NCI-H446 treated with DMSO at 0.1 percent for 48 hours (cell line): Measurements from ENCODE around the gene LRCH4.
"Not testable (repeated sequence)": the region's sequence is repeated elsewhere in the genome, so short reads cannot be mapped to it uniquely, and the experiment has no call there.

Experiments
- DNase-seq: peaks from one replicate; lab custom pipeline; 2025; lab: John Stamatoyannopoulos, UW

LRCH4 gene

GRCh38 chr7:100567751-100568175 lies 18.2 kb downstream of the LRCH4 start:
- DNase-seq: no peak

GRCh38 chr7:100567031-100567730 lies 18.7 kb downstream of the LRCH4 start:
- no peak for DNase-seq

- DNase-seq: no peak
These were observed 19.9 kb downstream of the LRCH4 start for GRCh38 chr7:100566018-100566531.

GRCh38 chr7:100565133-100565571 lies 20.8 kb downstream of the LRCH4 start:
- DNase-seq: no peak

GRCh38 chr7:100564405-100564804 lies 21.5 kb downstream of the LRCH4 start:
- DNase-seq: not testable (repeated sequence)

GRCh38 chr7:100563809-100564400 lies 22.0 kb downstream of the LRCH4 start:
- DNase-seq: no peak

GRCh38 chr7:100563100-100563564 lies 22.8 kb downstream of the LRCH4 start:
- DNase-seq: no peak

- DNase-seq: no peak
These were observed 23.5 kb downstream of the LRCH4 start for GRCh38 chr7:100562195-100563099.

- DNase-seq: no peak
These were observed 24.3 kb downstream of the LRCH4 start for GRCh38 chr7:100561491-100562194.

GRCh38 chr7:100559127-100559526 lies 26.8 kb downstream of the LRCH4 start:
- no peak for DNase-seq

GRCh38 chr7:100556541-100556940 lies 29.4 kb downstream of the LRCH4 start:
- no peak for DNase-seq

- DNase-seq: no peak
These were observed 30.2 kb downstream of the LRCH4 start for GRCh38 chr7:100555701-100556100.

- no peak for DNase-seq
These were observed 32.9 kb downstream of the LRCH4 start for GRCh38 chr7:100553032-100553431.

- DNase-seq: no peak
These were observed 33.4 kb downstream of the LRCH4 start for GRCh38 chr7:100552532-100552931.

GRCh38 chr7:100548446-100548845 lies 37.5 kb downstream of the LRCH4 start:
- not testable (repeated sequence) for DNase-seq

GRCh38 chr7:100547872-100548271 lies 38.1 kb downstream of the LRCH4 start:
- DNase-seq: no peak

- DNase-seq: no peak
These were observed 38.8 kb downstream of the LRCH4 start for GRCh38 chr7:100546926-100547800.

GRCh38 chr7:100546129-100546925 lies 39.6 kb downstream of the LRCH4 start:
- no peak for DNase-seq

GRCh38 chr7:100545360-100546128 lies 40.4 kb downstream of the LRCH4 start:
- DNase-seq: no peak
